Activated T-helper 1 cell treated with anti-CD3 and anti-CD28 coated beads, Interleukin-12 subunit alpha, Interleukin-12 subunit beta, Interleukin-2, Interleukin-4 antibody, amounts not matched to agents 30 ng/mL and 10 ng/mL and 1 ng/mL, durations not matched to agents 14 hours and 24 hours and 36 hours (primary cell): ENCODE measurements around the gene SLC15A4. TPM values are rescaled to one million over a fixed set of nuclear protein-coding genes. Genes with fewer than 3 reads are reported as not detected.

Experiments used
- DNase-seq: peaks from one replicate; pipeline ENCODE4 v3.0.0; 2021; ENCODE audit warnings: low spot score
- H3K27ac Mint-ChIP-seq: one replicate; pipeline ENCODE4 v1.8.0; 2021; ENCODE audit warnings: mild to moderate bottlenecking, mixed read lengths
- H3K27me3 Mint-ChIP-seq: one replicate; pipeline ENCODE4 v1.8.0; 2022; ENCODE audit warnings: mild to moderate bottlenecking, moderate library complexity, mixed read lengths; ENCODE audit not compliant: insufficient read depth
- H3K36me3 Mint-ChIP-seq: one replicate; pipeline ENCODE4 v1.8.0; 2021; ENCODE audit warnings: low read depth, mixed read lengths
- H3K4me1 Mint-ChIP-seq: one replicate; pipeline ENCODE4 v1.8.0; 2021; ENCODE audit warnings: low read depth, mixed read lengths
- H3K4me3 Mint-ChIP-seq: one replicate; pipeline ENCODE4 v1.8.0; 2021; ENCODE audit warnings: mild to moderate bottlenecking, moderate library complexity, mixed read lengths
- H3K9me3 Mint-ChIP-seq: one replicate; pipeline ENCODE4 v1.8.0; 2021; ENCODE audit warnings: mixed read lengths
- intact Hi-C: fragments of 100-400 bp; cut with micrococcal nuclease; formaldehyde crosslinking; loops from one replicate; pipeline ENCODE4 v1.15.1; 2024
- total RNA-seq: library from RNA; stranded (reverse); gene quantifications from 2 replicates; pipeline ENCODE4 v1.2.3, GENCODE V29; 2022

The SLC15A4 gene
- total RNA-seq, 1 donor from 2014 or later, result 33.7 TPM

DNA sequence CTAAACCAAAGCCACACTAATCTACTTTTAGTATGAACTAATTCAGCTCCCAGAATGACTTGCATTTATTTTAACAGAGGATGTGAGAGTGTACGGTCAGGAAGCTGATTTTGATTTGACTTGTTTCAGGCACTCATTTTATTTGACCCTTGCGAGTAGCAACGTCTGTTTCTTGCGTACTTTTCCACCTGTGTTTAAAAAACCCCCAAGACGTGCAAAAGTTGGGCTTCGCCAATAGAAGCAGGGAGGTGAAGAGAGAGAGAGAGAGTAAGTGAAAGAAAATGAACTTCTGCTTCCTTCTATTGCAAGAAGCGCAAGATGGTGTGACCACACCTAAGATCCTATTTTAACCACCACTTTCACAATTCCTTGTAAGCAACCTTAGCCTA, 6.7 kb upstream of the SLC15A4 start:
- H3K36me3 Mint-ChIP-seq, result no peaks in the 10 kb centered on the region
- intact Hi-C loops, result loop anchor here (1.0 kb wide), 1 partner anchor 85 kb away; no protein-coding TSS in a partner anchor
- DNase-seq, result no peak
- H3K9me3 Mint-ChIP-seq, result peaks cover 5% of the 10 kb centered on the region
- H3K27ac Mint-ChIP-seq, result peak overlapping the region; percentile 84
- H3K27me3 Mint-ChIP-seq, result peaks cover 3% of the 10 kb centered on the region
- peaks cover 24% of the 10 kb centered on the region for H3K4me1 Mint-ChIP-seq
- peak overlapping the region; percentile 67 for H3K4me3 Mint-ChIP-seq

DNA sequence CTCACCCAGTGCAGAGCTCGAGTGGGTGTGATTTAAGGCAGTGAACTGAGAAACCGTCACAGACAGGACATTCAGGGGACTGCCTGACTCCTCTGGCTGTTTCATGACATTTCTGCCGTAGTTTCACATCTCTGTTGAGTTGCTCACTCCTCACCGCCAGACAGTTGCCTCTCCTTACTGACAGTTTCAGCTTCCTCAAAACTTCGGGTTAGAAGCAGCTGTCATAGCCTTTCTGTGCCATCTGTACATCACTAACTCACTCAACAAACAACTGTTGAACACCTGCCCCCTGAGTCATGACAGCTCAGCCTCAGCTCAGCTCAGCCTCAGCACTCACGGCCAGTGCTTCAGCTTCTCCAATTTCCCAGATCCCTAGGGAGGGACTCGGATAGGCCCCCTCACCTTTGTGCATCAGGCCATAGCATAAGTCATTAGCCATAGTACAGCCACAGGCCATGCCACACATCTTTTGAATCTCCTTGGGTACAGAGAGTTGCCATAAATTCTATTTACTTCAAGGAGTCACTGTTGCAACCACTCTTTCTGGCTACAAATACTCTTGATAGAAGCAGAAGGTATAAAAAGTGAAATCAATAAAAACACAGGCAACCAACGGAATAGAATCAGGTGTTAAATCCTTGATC, 6.2 kb upstream of the SLC15A4 start:
- intact Hi-C loops, result loop anchor here (1.0 kb wide), 1 partner anchor 85 kb away; no protein-coding TSS in a partner anchor

DNA sequence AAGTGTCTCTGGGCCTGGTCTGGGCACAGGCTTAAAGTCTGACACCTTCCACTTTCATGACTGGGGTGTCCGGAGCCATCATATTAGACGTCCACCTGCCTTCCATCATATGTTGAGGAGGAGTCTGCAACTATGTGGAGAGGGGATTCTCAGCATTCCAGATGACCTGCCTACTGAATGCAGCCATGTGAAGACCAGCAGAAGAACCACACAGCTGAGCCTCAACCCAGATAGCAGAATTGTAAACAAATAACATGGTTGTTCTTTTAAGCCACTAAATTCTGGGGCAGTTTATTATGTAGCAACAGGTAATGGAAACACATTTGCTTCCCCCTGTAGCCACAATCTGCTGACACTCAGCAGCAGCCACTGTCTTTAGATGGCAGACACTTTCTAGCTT, 4.0 kb upstream of the SLC15A4 start:
- no peaks in the 10 kb centered on the region for H3K27me3 Mint-ChIP-seq
- H3K36me3 Mint-ChIP-seq, result no peaks in the 10 kb centered on the region
- intact Hi-C loops, result no loop called here
- H3K4me1 Mint-ChIP-seq, result peaks cover 30% of the 10 kb centered on the region
- no peak overlapping the region for H3K4me3 Mint-ChIP-seq
- no peak overlapping the region for H3K27ac Mint-ChIP-seq
- DNase-seq, result no peak
- peaks cover 5% of the 10 kb centered on the region for H3K9me3 Mint-ChIP-seq

More for the DNA sequence above, 6.2 kb upstream of the SLC15A4 start:
- H3K4me1 Mint-ChIP-seq, result peaks cover 26% of the 10 kb centered on the region
- H3K9me3 Mint-ChIP-seq, result peaks cover 5% of the 10 kb centered on the region
- peak; percentile 38 for DNase-seq
- H3K27me3 Mint-ChIP-seq, result no peaks in the 10 kb centered on the region
- no peaks in the 10 kb centered on the region for H3K36me3 Mint-ChIP-seq
- peak overlapping the region; percentile 84 for H3K27ac Mint-ChIP-seq
- H3K4me3 Mint-ChIP-seq, result peak overlapping the region; percentile 67

DNA sequence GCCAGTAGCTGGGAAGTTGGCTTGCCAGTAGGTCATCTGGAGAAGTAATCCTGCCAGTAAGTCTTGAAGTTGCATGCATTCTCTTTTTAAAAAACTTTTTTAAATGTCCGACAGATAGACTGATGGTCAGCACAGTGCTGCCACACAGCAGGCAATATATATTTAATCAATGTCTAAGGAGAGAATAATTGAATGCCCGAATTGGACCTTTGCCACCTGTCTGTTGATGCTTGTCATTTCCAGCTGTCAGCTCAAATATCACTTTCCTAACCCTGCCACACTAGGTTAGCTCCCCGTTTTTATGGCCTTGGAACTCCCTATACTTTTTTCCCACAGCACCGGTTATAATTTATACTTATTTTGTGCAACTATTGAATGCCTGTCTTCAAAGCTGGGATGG, 2.1 kb upstream of the SLC15A4 start:
- intact Hi-C loops, result no loop called here
- Mint-ChIP-seq H3K27ac (no peak overlapping the region), H3K4me1 (peaks cover 43% of the 10 kb centered on the region), H3K9me3 (peaks cover 5% of the 10 kb centered on the region), H3K4me3 (no peak overlapping the region), H3K27me3 (no peaks in the 10 kb centered on the region), H3K36me3 (peaks cover 8% of the 10 kb centered on the region)
- no peak for DNase-seq

DNA sequence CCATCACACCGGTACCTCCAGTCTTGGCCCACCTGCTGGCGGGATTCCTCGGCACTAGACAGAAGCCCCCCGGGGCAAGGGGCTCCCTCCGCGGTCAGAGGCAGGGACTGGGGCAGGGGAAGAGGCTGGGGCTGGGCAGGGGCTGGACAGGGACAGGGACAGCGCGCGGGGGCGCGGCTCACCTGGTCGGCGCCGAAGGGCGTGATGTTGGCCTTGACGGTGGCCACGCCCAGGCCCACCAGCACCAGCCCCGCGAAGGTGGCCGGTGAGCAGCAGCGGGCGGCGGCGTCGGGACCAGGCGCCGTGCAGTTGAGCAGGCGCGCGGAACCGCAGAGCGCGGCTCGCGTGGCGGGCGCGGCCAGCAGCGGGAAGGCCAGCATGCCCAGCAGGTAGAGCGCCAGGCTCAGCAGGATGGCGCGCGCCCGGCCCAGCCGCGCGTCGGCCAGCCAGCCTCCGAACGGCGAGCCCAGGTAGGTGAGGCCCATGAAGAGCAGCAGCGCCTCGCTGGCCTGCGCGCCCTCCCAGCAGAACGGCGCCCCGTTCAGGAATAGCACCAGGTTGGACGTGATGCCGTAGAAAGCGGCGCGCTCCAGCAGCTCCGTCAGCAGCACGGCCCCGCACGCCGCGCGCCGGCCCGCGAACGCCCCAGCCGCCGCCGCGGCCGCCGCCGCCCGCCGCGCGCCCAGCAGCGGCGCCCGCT, 392 bp downstream of the SLC15A4 start:
- peak; percentile 20 for DNase-seq
- Mint-ChIP-seq H3K9me3 (peaks cover 5% of the 10 kb centered on the region), H3K27me3 (no peaks in the 10 kb centered on the region), H3K4me1 (peaks cover 41% of the 10 kb centered on the region), H3K4me3 (peak overlapping the region; percentile 86), H3K36me3 (peaks cover 17% of the 10 kb centered on the region), H3K27ac (peak overlapping the region; percentile 70)
- intact Hi-C loops, result loop anchor here (5.0 kb wide), 2 partner anchors 41 to 1266 kb away; no protein-coding TSS in a partner anchor

DNA sequence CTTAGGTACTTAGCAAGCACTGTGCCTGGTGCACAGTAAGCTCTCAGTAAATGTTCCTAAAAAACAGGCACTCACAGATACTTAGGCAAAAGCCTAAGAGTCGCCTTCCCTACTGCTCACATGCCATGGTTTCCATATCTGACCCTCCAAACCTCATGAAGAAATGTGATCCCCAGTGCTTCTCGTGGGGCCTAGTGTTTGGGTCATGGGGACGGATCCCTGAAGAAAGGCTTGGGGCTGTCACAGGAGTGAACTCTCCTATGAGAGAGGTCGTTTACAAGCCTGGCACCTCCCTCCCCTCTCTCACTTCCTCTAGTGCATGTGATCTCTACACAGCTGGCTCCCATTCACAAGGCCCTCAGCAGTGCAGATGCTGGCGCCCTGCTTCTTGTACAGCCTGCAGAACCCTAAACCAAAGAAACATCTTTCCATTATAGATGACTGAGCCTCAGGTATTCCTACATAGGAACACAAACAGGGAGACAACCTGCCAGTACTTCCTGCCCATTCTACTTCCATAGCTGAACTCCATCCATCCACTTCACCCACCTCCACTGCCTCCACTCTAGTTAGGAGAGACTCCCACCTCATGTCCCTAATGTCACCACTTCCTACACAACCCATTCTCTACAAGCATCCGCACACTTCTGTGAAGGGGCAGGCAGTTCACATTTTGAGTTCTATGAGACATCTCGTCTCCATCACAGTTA, 2.9 kb downstream of the SLC15A4 start:
- intact Hi-C loops, result loop anchor here (5.0 kb wide), 2 partner anchors 39 to 1264 kb away; no protein-coding TSS in a partner anchor
- H3K4me1 Mint-ChIP-seq, result peaks cover 62% of the 10 kb centered on the region
- H3K36me3 Mint-ChIP-seq, result peaks cover 24% of the 10 kb centered on the region
- no peak for DNase-seq
- no peaks in the 10 kb centered on the region for H3K9me3 Mint-ChIP-seq
- H3K4me3 Mint-ChIP-seq, result peak overlapping the region; percentile 81
- no peaks in the 10 kb centered on the region for H3K27me3 Mint-ChIP-seq
- peak overlapping the region; percentile 89 for H3K27ac Mint-ChIP-seq

DNA sequence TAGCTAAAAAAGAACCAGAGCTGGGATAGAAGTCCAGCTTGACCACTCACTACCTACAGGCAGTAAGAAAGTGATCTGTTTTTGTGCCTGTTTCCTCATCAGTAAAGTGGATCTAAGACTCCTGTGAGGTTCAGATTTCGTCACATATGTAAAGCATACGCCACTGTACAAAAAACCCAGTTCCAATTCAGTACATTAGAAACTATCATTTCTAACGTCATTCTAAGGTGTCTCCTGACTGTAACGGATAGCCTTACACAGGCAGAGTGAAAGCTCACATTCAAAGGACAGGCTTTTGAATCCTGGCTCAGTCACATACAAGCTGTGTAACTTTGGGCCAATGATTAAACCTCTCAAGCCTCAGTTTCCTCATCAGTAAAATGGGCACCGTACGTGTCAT, 3.5 kb downstream of the SLC15A4 start:
- Mint-ChIP-seq H3K27me3 (no peaks in the 10 kb centered on the region), H3K4me1 (peaks cover 67% of the 10 kb centered on the region), H3K36me3 (peaks cover 24% of the 10 kb centered on the region), H3K27ac (no peak overlapping the region), H3K4me3 (no peak overlapping the region), H3K9me3 (no peaks in the 10 kb centered on the region)
- DNase-seq, result no peak
- intact Hi-C loops, result loop anchor here (5.0 kb wide), 2 partner anchors 38 to 1263 kb away; no protein-coding TSS in a partner anchor

DNA sequence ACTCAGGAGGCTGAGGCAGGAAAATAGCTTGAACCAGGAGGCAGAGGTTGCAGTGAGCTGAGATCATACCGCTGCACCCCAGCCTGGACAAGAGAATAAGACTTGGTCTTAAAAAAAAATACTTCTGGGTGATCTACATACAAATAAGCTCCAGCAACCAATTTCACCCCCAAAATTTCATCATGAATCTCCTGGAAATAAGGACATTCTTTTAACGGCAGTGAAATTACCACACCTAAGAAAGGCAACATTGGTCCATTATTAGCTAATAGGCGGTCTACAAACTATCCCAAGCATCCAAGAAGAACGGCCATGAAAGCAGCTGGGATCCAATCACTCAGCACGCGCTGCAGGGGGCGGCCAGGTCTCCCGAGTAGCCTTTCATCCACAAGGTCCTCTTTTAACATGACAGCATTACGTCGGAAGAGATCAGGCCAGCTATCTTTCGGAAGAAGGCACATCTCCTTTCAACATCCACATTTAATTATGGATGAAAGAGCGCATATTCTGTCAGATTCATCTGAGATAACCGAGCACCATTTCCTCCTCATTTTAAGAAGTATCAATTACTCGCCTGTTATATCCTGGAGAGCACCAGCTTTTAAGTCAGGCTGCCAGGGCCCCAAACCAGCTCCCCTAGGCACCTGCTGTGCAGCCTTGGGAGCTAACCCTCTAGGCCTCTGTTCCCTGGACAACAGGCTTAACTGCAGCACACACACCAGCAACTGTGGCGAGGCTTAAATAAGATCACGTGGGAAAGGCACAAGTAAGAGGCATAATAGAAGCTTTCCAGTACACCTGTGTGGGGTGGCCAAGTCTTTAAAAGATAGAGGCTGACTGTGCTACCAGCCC, 4.2 kb downstream of the SLC15A4 start:
- no peaks in the 10 kb centered on the region for H3K9me3 Mint-ChIP-seq
- no peak overlapping the region for H3K4me3 Mint-ChIP-seq
- peaks cover 29% of the 10 kb centered on the region for H3K36me3 Mint-ChIP-seq
- peaks cover 67% of the 10 kb centered on the region for H3K4me1 Mint-ChIP-seq
- intact Hi-C loops, result loop anchor here (5.0 kb wide), 2 partner anchors 37 to 1262 kb away; no protein-coding TSS in a partner anchor
- DNase-seq, result no peak
- no peaks in the 10 kb centered on the region for H3K27me3 Mint-ChIP-seq
- peak overlapping the region; percentile 27 for H3K27ac Mint-ChIP-seq

DNA sequence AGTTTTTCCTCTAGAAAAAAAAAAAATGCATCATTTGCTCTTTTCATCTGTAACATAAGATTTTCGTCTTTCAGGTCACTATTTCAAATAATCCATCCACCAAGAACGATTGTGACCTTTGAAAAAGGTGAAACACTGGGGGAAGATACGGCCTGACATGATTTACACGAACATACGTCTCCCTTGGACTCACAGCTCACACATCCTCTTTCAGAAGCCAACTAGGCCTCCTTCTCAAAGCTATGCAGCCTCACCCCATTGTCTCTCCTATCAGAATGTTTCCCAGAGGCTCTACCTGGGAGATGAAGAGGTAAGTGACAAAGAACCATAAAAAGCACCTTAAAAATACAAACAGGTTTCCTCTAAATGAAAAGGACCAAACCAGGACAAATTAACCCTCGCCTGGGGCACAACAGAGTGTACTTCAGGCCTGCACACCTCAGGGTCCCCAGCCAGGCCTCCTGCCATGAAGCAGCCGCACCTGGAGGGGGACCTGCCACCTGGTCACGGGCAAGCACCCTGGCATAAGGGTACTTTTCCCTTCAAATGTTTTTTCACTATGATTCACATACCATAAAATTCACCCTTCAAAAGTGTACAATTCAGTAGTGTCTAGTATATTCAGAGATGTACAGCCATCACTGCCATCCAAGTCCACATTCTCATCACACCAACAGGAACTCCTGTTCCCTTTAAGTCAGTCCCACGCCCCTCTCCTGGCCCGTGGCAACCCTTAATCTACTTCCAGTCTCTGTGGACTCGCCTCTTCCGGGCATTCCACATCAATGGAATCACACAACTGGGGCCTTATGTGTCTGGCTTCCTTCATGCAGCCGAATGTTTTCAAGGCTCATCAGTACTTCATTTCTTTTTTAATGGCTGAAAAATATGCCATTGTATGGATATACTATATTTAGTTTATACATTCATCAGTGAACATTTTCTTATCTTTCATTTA, 5.4 kb downstream of the SLC15A4 start:
- Mint-ChIP-seq H3K4me3 (no peak overlapping the region), H3K4me1 (peaks cover 77% of the 10 kb centered on the region), H3K27ac (peak overlapping the region; percentile 59), H3K27me3 (no peaks in the 10 kb centered on the region), H3K9me3 (no peaks in the 10 kb centered on the region), H3K36me3 (peaks cover 40% of the 10 kb centered on the region)
- intact Hi-C loops, result no loop called here
- DNase-seq, result no peak

DNA sequence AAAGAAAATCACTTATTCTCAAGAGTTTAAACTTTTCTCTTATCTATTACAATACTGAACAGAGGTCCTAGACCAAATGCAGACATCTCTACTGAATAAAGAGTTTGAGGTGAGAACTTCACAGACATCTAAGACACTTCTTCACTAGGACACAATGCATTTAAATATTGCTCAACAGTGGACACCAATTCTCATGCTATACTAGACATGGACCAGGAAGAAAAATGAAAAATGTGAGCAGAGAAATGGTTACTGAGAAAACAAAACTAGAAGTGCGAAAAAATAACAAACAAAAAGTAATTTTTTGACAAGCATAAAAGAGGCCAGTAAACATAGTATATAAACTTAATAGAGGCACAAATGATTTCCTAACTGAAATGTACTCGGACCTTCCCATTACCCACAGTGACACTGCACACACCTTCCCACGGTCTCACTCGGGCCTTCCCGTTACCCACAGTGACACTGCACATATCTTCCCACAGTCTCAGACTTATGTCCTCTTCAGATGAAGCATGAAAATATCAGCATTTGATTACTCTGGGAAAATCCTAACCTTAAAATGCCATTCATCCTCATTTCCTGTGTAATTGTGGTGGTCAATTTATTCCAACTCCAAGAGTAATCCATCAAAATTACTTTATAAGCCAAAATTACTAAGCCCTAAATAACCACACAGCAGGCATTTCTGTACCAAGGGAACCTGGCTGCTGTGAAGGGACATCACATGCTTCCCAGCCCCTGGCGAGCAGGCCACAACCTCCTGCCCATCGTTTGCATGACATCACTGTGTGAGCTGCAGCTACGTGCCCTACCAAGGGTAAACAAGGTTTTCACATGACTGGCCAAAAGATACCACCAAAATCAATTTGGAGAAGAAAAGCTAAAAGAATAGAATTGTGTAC, 6.4 kb downstream of the SLC15A4 start:
- intact Hi-C loops, result no loop called here

DNA sequence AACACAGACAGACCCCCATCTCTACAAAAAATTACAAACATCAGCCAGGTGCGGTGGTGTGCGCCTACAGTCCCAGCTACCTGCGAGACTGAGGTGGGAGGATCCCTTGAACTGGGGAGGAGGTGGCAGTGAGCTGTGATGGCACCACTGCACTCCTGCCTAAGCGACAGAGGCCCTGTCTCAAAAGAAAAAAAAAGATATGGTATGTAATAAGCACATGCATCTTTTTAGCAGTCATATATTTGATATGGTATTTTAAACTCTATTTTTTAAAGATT, 7.2 kb downstream of the SLC15A4 start:
- peaks cover 76% of the 10 kb centered on the region for H3K4me1 Mint-ChIP-seq
- H3K4me3 Mint-ChIP-seq, result no peak overlapping the region
- no peaks in the 10 kb centered on the region for H3K27me3 Mint-ChIP-seq
- no peaks in the 10 kb centered on the region for H3K9me3 Mint-ChIP-seq
- H3K36me3 Mint-ChIP-seq, result peaks cover 50% of the 10 kb centered on the region
- no peak for DNase-seq
- H3K27ac Mint-ChIP-seq, result no peak overlapping the region
- intact Hi-C loops, result no loop called here

More for the DNA sequence above, 6.4 kb downstream of the SLC15A4 start:
- Mint-ChIP-seq H3K36me3 (peaks cover 48% of the 10 kb centered on the region), H3K27ac (peak overlapping the region; percentile 59), H3K9me3 (no peaks in the 10 kb centered on the region), H3K4me3 (no peak overlapping the region), H3K4me1 (peaks cover 77% of the 10 kb centered on the region), H3K27me3 (no peaks in the 10 kb centered on the region)
- no peak for DNase-seq
